HL-60 (cell line): ENCODE results near the gene ITPRIPL1.

Experiments used
- DNase-seq, 2 experiments: peaks; one replicate each; pipeline ENCODE4 v3.0.0-alpha.2; 2010 to 2020; ENCODE audit warnings: low read depth in 1 of 2, low spot score in 1 of 2
- H3K27ac ChIP-seq: fragments of 250-450 bp; sonication (Bioruptor Pico); replicated peaks from 2 replicates; pipeline ENCODE4 v1.5.1; 2020; ENCODE audit warnings: mild to moderate bottlenecking, moderate library complexity
- H3K27me3 ChIP-seq: fragments of 250-450 bp; sonication (Bioruptor Pico); 2 replicates; pipeline ENCODE4 v1.5.1; 2021; ENCODE audit warnings: mild to moderate bottlenecking, moderate library complexity; ENCODE audit not compliant: insufficient read depth, poor library complexity, severe bottlenecking
- H3K4me3 ChIP-seq: replicated peaks from 2 replicates; pipeline ENCODE4 v1.5.1; 2011; ENCODE audit warnings: mild to moderate bottlenecking, control low read depth, low read length; ENCODE audit not compliant: insufficient read depth
- CTCF ChIP-seq: IDR thresholded peaks from one replicate; pipeline ENCODE4 v1.5.1; 2011; ENCODE audit warnings: low read length, control low read depth, inconsistent platforms; ENCODE audit not compliant: insufficient read depth
- GABPA ChIP-seq: IDR thresholded peaks from 2 replicates; pipeline ENCODE4 v1.6.1; 2012; ENCODE audit warnings: low read depth
- POLR2AphosphoS5 ChIP-seq: IDR thresholded peaks from 2 replicates; pipeline ENCODE4 v1.6.1; 2012; ENCODE audit warnings: low read depth
- REST ChIP-seq: IDR thresholded peaks from 2 replicates; pipeline ENCODE4 v1.6.1; 2012; ENCODE audit warnings: low read depth; ENCODE audit not compliant: insufficient replicate concordance
- SPI1 ChIP-seq: IDR thresholded peaks from 2 replicates; pipeline ENCODE4 v1.6.1; 2012; ENCODE audit warnings: low read depth, mild to moderate bottlenecking, borderline replicate concordance

ITPRIPL1 gene

GRCh38 chr2:96304606-96305005 is 20.5 kb upstream of the ITPRIPL1 start:
- Histone ChIP-seq H3K27me3 (no peaks in the 10 kb centered on the region), H3K4me3 (peak overlapping the region; percentile 60), H3K27ac (peak overlapping the region; percentile 89)
- DNase-seq: no peak
- TF ChIP-seq GABPA: no peak
- TF ChIP-seq REST: no peak
- no peak for TF ChIP-seq SPI1
- TF ChIP-seq CTCF: no peak
- TF ChIP-seq POLR2AphosphoS5: no peak

GRCh38 chr2:96305091-96305978 is 19.8 kb upstream of the ITPRIPL1 start, which contains the start of gene SNRNP200:
TSS of gene SNRNP200 (minus strand) at chr2:96305546. CDS start at chr2:96305437, 109 bp downstream.
- Histone ChIP-seq H3K27me3 (no peaks in the 10 kb centered on the region), H3K27ac (peak within 1 kb of the TSS; percentile 89), H3K4me3 (peak within 1 kb of the TSS; percentile 60)
- peak; percentile 89 to 91 for DNase-seq
- peak; percentile 91 for TF ChIP-seq POLR2AphosphoS5
- TF ChIP-seq SPI1: 0 out of 2 replicates have a peak, but pooled peaks have one; percentile 0
- no peak for TF ChIP-seq CTCF
- TF ChIP-seq GABPA: peak; percentile 99
- TF ChIP-seq REST: peak; percentile 41

- Histone ChIP-seq H3K27me3 (no peaks in the 10 kb centered on the region), H3K27ac (peak overlapping the region; percentile 89), H3K4me3 (peak overlapping the region; percentile 60)
- DNase-seq: peak in 1 of 2 experiments; percentile 4
- no peak for TF ChIP-seq CTCF
- TF ChIP-seq REST: peak; percentile 23
- no peak for TF ChIP-seq SPI1
- no peak for TF ChIP-seq POLR2AphosphoS5
- TF ChIP-seq GABPA: no peak
These were observed 19.2 kb upstream of the ITPRIPL1 start for GRCh38 chr2:96305979-96306308.
